ENCODE measurements around the gene CDPF1.
A peak's percentile ranks its signal among the peaks of the same experiment; 100 is the strongest.
"Not testable (repeated sequence)": the region's sequence is repeated elsewhere in the genome, so short reads cannot be mapped to it uniquely, and the experiment has no call there.

Gene CDPF1

DNA sequence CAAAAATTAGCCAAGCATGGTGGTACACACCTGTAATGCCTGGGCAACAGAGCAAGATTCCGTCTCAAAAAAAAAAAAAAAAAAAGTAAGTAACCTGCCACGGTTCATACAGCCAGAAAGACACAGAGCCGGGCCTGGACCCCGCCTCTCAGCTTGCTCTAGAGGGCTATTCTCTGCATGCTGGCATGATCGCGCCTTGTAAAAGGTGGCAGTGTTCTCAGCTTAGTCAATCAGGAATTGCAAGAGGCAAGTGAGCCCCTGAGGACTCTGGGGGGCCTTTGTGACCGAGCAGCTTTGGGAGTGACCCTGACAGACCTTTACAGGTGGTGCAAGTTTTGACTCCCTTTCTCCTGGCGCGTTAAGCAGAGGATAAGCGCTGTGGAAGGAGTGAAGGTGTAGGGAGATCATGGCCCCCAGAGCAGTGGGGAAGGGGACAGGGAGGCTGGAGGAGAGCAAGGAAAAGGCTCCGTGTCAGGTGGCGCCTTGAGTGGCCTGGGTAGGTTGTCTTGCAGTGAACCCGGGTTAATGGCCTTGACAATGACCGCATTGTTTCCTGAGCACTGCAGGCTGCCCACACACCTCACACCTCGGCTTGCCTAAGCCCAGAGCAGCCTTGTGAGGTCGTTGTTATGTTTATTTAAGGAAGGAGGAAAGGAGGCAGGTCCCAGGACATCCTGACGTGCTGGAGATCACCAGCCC is 48.9 kb downstream of the CDPF1 start:
- H3K27ac ChIP-seq: no peak overlapping the region
- TF ChIP-seq, protein P1, sequence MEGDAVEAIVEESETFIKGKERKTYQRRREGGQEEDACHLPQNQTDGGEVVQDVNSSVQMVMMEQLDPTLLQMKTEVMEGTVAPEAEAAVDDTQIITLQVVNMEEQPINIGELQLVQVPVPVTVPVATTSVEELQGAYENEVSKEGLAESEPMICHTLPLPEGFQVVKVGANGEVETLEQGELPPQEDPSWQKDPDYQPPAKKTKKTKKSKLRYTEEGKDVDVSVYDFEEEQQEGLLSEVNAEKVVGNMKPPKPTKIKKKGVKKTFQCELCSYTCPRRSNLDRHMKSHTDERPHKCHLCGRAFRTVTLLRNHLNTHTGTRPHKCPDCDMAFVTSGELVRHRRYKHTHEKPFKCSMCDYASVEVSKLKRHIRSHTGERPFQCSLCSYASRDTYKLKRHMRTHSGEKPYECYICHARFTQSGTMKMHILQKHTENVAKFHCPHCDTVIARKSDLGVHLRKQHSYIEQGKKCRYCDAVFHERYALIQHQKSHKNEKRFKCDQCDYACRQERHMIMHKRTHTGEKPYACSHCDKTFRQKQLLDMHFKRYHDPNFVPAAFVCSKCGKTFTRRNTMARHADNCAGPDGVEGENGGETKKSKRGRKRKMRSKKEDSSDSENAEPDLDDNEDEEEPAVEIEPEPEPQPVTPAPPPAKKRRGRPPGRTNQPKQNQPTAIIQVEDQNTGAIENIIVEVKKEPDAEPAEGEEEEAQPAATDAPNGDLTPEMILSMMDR (conservative IDR thresholded peaks at IDR 0.05): no peak
- no peak for TF ChIP-seq ZFX (IDR thresholded peaks at IDR 0.05)

DNA sequence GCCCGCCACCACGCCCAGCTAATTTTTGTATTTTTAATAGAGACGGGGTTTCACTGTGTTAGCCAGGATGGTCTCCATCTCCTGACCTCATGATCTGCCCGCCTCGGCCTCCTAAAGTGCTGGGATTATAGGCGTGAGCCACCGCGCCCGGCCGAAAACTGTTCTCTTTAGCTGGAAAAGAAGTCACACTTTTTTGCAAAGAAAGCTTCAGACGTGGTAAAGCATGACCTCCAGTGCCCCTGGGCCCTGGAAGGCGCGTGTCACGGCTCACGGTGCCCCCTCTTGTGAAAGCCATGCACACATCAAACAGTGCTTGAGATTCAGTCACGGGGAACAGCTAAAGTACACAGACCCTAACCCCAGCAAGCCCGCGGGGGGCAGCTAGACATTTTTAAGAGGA is 51.3 kb downstream of the CDPF1 start:
- H3K27ac ChIP-seq: not testable (repeated sequence)

DNA sequence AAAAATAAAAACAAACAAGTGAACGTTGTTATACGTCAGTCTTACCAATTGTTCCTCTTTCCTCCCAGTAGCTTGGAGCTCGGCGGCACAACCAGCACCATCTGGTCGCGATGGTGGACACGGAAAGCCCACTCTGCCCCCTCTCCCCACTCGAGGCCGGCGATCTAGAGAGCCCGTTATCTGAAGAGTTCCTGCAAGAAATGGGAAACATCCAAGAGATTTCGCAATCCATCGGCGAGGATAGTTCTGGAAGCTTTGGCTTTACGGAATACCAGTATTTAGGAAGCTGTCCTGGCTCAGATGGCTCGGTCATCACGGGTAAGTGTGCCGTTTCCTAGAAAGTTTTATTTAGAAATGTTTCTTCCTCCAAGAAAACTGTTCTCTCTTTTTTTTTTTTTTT is 51.8 kb downstream of the CDPF1 start:
- no peak overlapping the region for H3K27ac ChIP-seq
- TF ChIP-seq ZFX (IDR thresholded peaks at IDR 0.05): no peak
- TF ChIP-seq, protein P1 (conservative IDR thresholded peaks at IDR 0.05): no peak

DNA sequence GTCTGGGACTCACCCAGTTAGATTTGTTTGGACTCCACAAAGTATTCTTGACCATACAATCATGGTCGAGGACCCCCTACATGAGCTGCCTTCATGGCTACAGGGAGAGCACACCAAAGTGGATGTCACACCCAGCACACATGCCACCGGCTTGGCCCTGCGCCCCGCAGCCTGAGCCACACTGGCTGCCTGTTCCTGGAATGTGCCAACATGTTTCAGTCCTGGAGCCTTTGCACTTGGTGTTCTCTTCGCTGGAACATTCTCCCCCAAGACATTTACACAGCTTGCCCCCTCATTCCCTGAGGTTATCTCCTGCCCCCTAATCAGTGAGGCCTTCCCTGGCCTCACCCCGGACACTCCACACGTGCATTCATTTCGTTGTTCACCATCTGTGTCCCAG is 53.8 kb downstream of the CDPF1 start:
- TF ChIP-seq ZFX (IDR thresholded peaks at IDR 0.05): no peak
- TF ChIP-seq, protein P1 (conservative IDR thresholded peaks at IDR 0.05): no peak
- H3K27ac ChIP-seq: peak overlapping the region; percentile 20; the same call in 1 of the 2 replicates

DNA sequence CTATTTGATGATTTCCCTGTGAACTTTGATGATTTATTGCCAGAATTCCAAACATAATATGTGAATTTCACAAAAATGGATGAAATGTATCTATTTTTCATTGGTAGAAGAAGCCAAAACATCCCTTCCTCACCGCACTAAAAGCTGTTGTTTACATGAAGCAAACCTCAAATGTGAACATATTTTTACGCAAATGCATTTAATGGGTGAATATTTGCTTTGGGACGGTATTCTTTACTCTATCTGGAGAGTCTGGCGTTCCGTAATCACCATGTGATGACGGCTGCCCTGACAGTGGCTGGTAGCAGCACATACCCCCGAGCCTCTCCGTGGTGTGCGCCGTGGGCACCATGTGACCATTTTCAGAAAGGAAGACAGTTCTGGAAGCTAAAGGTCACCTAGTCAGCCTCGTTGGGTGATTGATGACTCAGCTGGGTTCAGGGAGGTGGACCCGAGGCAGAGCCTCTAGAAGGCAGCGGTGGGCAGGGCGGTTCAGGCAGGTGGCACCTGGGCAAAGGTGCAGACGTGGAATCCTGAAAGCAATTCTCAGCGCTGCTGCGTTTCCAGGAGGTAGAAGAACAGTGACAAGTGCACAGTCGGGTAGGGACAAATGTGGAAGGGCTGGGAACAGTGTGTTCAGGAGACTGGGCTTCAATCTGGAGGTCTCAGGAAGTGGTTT is 54.5 kb downstream of the CDPF1 start:
- no peak overlapping the region for H3K27ac ChIP-seq
- TF ChIP-seq ZFX (IDR thresholded peaks at IDR 0.05): no peak
- TF ChIP-seq, protein P1 (conservative IDR thresholded peaks at IDR 0.05): no peak
